Gastroesophageal sphincter (tissue), 4 donors: ENCODE data around the gene TULP1. TPM values are rescaled to one million over a fixed set of nuclear protein-coding genes. Genes with fewer than 3 reads are reported as not detected.

Experiments used
- ATAC-seq: fragments of 150-250 bp; one replicate; pipeline ENCODE4 v1.9.1; 2016; ENCODE audit warnings: mild to moderate bottlenecking, moderate library complexity
- H3K27ac ChIP-seq, 4 donors: fragments of 200-600 bp; sonication (generic) in 3 of 4; 1 replicate in 3 of 4; 2 replicates in 1 of 4; pipeline ENCODE4 v1.5.1; 2016 to 2019
- H3K27me3 ChIP-seq: fragments of 200-600 bp; sonication (generic); one replicate; pipeline ENCODE4 v1.5.1; 2019
- H3K36me3 ChIP-seq, 2 donors: fragments of 200-600 bp; sonication (generic); one replicate each; pipeline ENCODE4 v1.5.1; 2019; ENCODE audit warnings: control low read depth in 1 of 2
- H3K4me1 ChIP-seq, 3 donors: fragments of 200-600 bp; sonication (generic); 1 replicate in 2 of 3; 2 replicates in 1 of 3; pipeline ENCODE4 v1.5.1; 2016 to 2019; ENCODE audit warnings: control low read depth in 2 of 3
- H3K4me3 ChIP-seq, 2 donors: fragments of 200-600 bp; sonication (generic); one replicate each; pipeline ENCODE4 v1.5.1; 2019; ENCODE audit warnings: mild to moderate bottlenecking in 1 of 2, moderate library complexity in 1 of 2
- H3K9me3 ChIP-seq, 3 donors: fragments of 200-600 bp; sonication (generic); one replicate each; pipeline ENCODE4 v1.5.1; 2017 to 2019; ENCODE audit warnings: control low read depth in 2 of 3
- CTCF ChIP-seq, 4 experiments: fragments of 200-600 bp in 2 of 4; fragments of 450-650 bp in 2 of 4; sonication (generic) in 1 of 4; IDR thresholded peaks; one replicate each; pipeline ENCODE4 v1.5.1; 2017 to 2019; ENCODE audit warnings: antibody characterized with exemption in 4 of 4, mild to moderate bottlenecking in 2 of 4, moderate library complexity in 2 of 4
- EP300 ChIP-seq: sonication (generic); formaldehyde crosslinking; IDR thresholded peaks from one replicate; pipeline ENCODE4 v1.6.1; 2017; ENCODE audit warnings: antibody characterized with exemption, mild to moderate bottlenecking
- POLR2A ChIP-seq, 2 donors: fragments of 450-650 bp; IDR thresholded peaks; one replicate each; pipeline ENCODE4 v1.6.1; 2017; ENCODE audit warnings: antibody characterized with exemption in 2 of 2, mild to moderate bottlenecking in 2 of 2, moderate library complexity in 1 of 2
- POLR2AphosphoS5 ChIP-seq: sonication (generic); formaldehyde crosslinking; IDR thresholded peaks from one replicate; pipeline ENCODE4 v1.6.1; 2017; ENCODE audit warnings: antibody characterized with exemption
- WGBS, 2 donors: methylation state at CpG; one replicate each; pipeline ENCODE4 v1.1.5; 2018; ENCODE audit warnings: low coverage in 1 of 2; 5-methylcytosine and 5-hydroxymethylcytosine counted together
- total RNA-seq, 4 donors: library from RNA; depleted of rRNA; stranded (reverse); fragments of >200 nt; gene quantifications; one replicate each; pipeline ENCODE4 v1.1.0, GENCODE V29; 2016

TULP1 gene
- total RNA-seq, 4 donors from 2014 or later: 0.89 TPM; not detected in 3

- H3K27ac ChIP-seq: peak overlapping the region; percentile 90 to 100 (median 98)
- no peaks in the 10 kb centered on the region for H3K9me3 ChIP-seq
- ATAC-seq: peak; percentile 13
- peak overlapping the region; percentile 77 to 96 for H3K4me3 ChIP-seq
- no peaks in the 10 kb centered on the region for H3K36me3 ChIP-seq
- WGBS, 2 donors: 37 to 38% methylated on average over 2 to 3 of the region's 9 CpGs
- TF ChIP-seq POLR2AphosphoS5 (peak; percentile 87), EP300 (no peak), POLR2A (IDR thresholded peaks at IDR 0.05) (peak; percentile 33 to 48)
- peaks cover 0 to 77% (median 43%) of the 10 kb centered on the region in 3 donors for H3K4me1 ChIP-seq
- peaks cover 3% of the 10 kb centered on the region for H3K27me3 ChIP-seq
Observed at GRCh38 chr6:35495258-35496035, 17.2 kb downstream of the TULP1 start.

- H3K27me3 ChIP-seq: peaks cover 3% of the 10 kb centered on the region
- no peak for ATAC-seq
- peak overlapping the region; percentile 90 to 100 (median 98) for H3K27ac ChIP-seq
- no peak for TF ChIP-seq CTCF (IDR thresholded peaks at IDR 0.05)
- no peak for TF ChIP-seq EP300
- peak overlapping the region; percentile 77 to 96 for H3K4me3 ChIP-seq
- H3K4me1 ChIP-seq: peaks cover 2 to 90% (median 53%) of the 10 kb centered on the region in 3 donors
- no peaks in the 10 kb centered on the region for H3K9me3 ChIP-seq
- no peaks in the 10 kb centered on the region for H3K36me3 ChIP-seq
- WGBS, 2 donors: 0% methylated on average over 1 of the region's 4 CpGs
Observed at GRCh38 chr6:35494161-35494563, 18.5 kb downstream of the TULP1 start.

- Histone ChIP-seq H3K27me3 (peaks cover 3% of the 10 kb centered on the region), H3K4me3 (peak overlapping the region in 1 of 2 donors; percentile 96), H3K9me3 (no peaks in the 10 kb centered on the region), H3K27ac (peak overlapping the region; percentile 90 to 100 (median 98)), H3K4me1 (peaks cover 2 to 91% (median 56%) of the 10 kb centered on the region in 3 donors), H3K36me3 (no peaks in the 10 kb centered on the region)
- no peak for TF ChIP-seq CTCF (IDR thresholded peaks at IDR 0.05)
- no peak for TF ChIP-seq POLR2A (IDR thresholded peaks at IDR 0.05)
- TF ChIP-seq POLR2AphosphoS5: no peak
- TF ChIP-seq EP300: no peak
- no peak for ATAC-seq
- WGBS, 2 donors: 56 to 72% methylated on average over 18 to 24 of the region's 28 CpGs
Observed at GRCh38 chr6:35493307-35493983, 19.3 kb downstream of the TULP1 start.

GRCh38 chr6:35492974-35493284 lies 19.8 kb downstream of the TULP1 start:
- Histone ChIP-seq H3K27ac (peak overlapping the region; percentile 90 to 100 (median 98)), H3K4me3 (peak overlapping the region in 1 of 2 donors; percentile 96), H3K36me3 (no peaks in the 10 kb centered on the region), H3K27me3 (no peaks in the 10 kb centered on the region), H3K4me1 (peaks cover 2 to 91% (median 56%) of the 10 kb centered on the region in 3 donors), H3K9me3 (no peaks in the 10 kb centered on the region)
- no peak for ATAC-seq
- TF ChIP-seq EP300 (no peak), POLR2AphosphoS5 (peak; percentile 27)
- 58% methylated on average over 7 of the region's 7 CpGs; no CpG with 5 or more reads in 1 of the 2 donors for WGBS, 2 donors

- Histone ChIP-seq H3K4me1 (peaks cover 2 to 91% (median 58%) of the 10 kb centered on the region in 3 donors), H3K27ac (peak overlapping the region; percentile 90 to 100 (median 98)), H3K9me3 (no peaks in the 10 kb centered on the region), H3K27me3 (no peaks in the 10 kb centered on the region), H3K36me3 (no peaks in the 10 kb centered on the region), H3K4me3 (peak overlapping the region in 1 of 2 donors; percentile 96)
- no peak for ATAC-seq
- no peak for TF ChIP-seq CTCF (IDR thresholded peaks at IDR 0.05)
- no peak for TF ChIP-seq EP300
- no peak for TF ChIP-seq POLR2AphosphoS5
- no peak for TF ChIP-seq POLR2A (IDR thresholded peaks at IDR 0.05)
- WGBS, 2 donors: no CpG with 5 or more reads among the region's 7 CpGs
Observed at GRCh38 chr6:35492258-35492973, 20.3 kb downstream of the TULP1 start.
